GM23338 (cell line): ENCODE results near the gene DCAF4L1. TPM values are rescaled to one million over a fixed set of nuclear protein-coding genes. Genes with fewer than 3 reads are reported as not detected.
A peak's percentile ranks its signal among the peaks of the same experiment; 100 is the strongest.

Experiments
- ATAC-seq: fragments of 200-7000 bp; cut with Tn5 transposase; 3 replicates; pipeline ENCODE4 v1.9.1; 2020
- DNase-seq: peaks from one replicate; pipeline ENCODE4 v3.0.0-alpha.2; 2015; ENCODE audit warnings: low spot score
- H2AFZ ChIP-seq: fragments of 200-600 bp; sonication (generic); 2 replicates; pipeline ENCODE4 v1.8.0; 2016; ENCODE audit warnings: antibody characterized with exemption, mild to moderate bottlenecking, moderate library complexity
- H3F3A ChIP-seq: fragments of 200-600 bp; sonication (generic); replicated peaks from 2 replicates; pipeline ENCODE4 v1.8.0; 2017; ENCODE audit warnings: antibody characterized with exemption, mixed run types, low read depth
- H3K27ac ChIP-seq: fragments of 200-600 bp; sonication (generic); 2 replicates; pipeline ENCODE4 v1.6.1; 2016; ENCODE audit warnings: low read depth
- H3K27me3 ChIP-seq: fragments of 200-600 bp; sonication (generic); 2 replicates; pipeline ENCODE4 v1.8.0; 2016; ENCODE audit warnings: mild to moderate bottlenecking, mixed run types, moderate library complexity; ENCODE audit not compliant: insufficient read depth
- H3K36me3 ChIP-seq: fragments of 200-600 bp; sonication (generic); 2 replicates; pipeline ENCODE4 v1.8.0; 2016; ENCODE audit warnings: mild to moderate bottlenecking; ENCODE audit not compliant: insufficient read depth
- H3K4me1 ChIP-seq: fragments of 200-600 bp; sonication (generic); 2 replicates; pipeline ENCODE4 v1.8.0; 2016; ENCODE audit warnings: mild to moderate bottlenecking, moderate library complexity; ENCODE audit not compliant: insufficient read depth
- H3K4me2 ChIP-seq: fragments of 200-600 bp; sonication (generic); 2 replicates; pipeline ENCODE4 v1.7.1; 2017; ENCODE audit warnings: mixed run types
- H3K4me3 ChIP-seq: fragments of 200-600 bp; sonication (generic); 2 replicates; pipeline ENCODE4 v1.6.1; 2016; ENCODE audit warnings: mixed run types
- H3K79me2 ChIP-seq: fragments of 200-600 bp; sonication (generic); replicated peaks from 2 replicates; pipeline ENCODE4 v1.8.0; 2017; ENCODE audit warnings: mild to moderate bottlenecking; ENCODE audit not compliant: insufficient read depth
- H3K9me2 ChIP-seq: fragments of 200-600 bp; sonication (generic); 2 replicates; pipeline ENCODE4 v1.8.0; 2017; ENCODE audit not compliant: insufficient read depth
- H4K20me1 ChIP-seq: fragments of 200-600 bp; sonication (generic); replicated peaks from 2 replicates; pipeline ENCODE4 v1.8.0; 2017; ENCODE audit warnings: mild to moderate bottlenecking; ENCODE audit not compliant: insufficient read depth
- H3K27ac Mint-ChIP-seq: 2 replicates; pipeline ENCODE4 v1.8.0; 2020; ENCODE audit warnings: inconsistent platforms, mild to moderate bottlenecking, moderate library complexity, mixed read lengths
- H3K27me3 Mint-ChIP-seq: 3 replicates; pipeline ENCODE4 v1.8.0; 2022; ENCODE audit warnings: low read depth, mild to moderate bottlenecking, moderate library complexity, mixed read lengths, inconsistent platforms; ENCODE audit not compliant: insufficient read depth, poor library complexity
- H3K36me3 Mint-ChIP-seq: 3 replicates; pipeline ENCODE4 v1.8.0; 2021; ENCODE audit warnings: low read depth, mild to moderate bottlenecking, inconsistent platforms, moderate library complexity, mixed read lengths
- H3K4me1 Mint-ChIP-seq: 3 replicates; pipeline ENCODE4 v1.8.0; 2020; ENCODE audit warnings: mild to moderate bottlenecking, inconsistent platforms, mixed read lengths
- H3K4me3 Mint-ChIP-seq: 3 replicates; pipeline ENCODE4 v1.8.0; 2021; ENCODE audit warnings: moderate library complexity, mild to moderate bottlenecking, inconsistent platforms, mixed read lengths
- H3K9me3 Mint-ChIP-seq: 3 replicates; pipeline ENCODE4 v1.8.0; 2020; ENCODE audit warnings: moderate library complexity, mild to moderate bottlenecking, inconsistent platforms, mixed read lengths
- CTCF ChIP-seq, 2 experiments: fragments of 200-600 bp in 1 of 2; sonication (generic) in 1 of 2; conservative IDR thresholded peaks; 2 replicates each; pipeline versions ENCODE4 v1.5.1 to v1.6.1; 2016 to 2017; ENCODE audit warnings: antibody characterized with exemption in 2 of 2, low read depth in 2 of 2, mild to moderate bottlenecking in 2 of 2, moderate library complexity in 1 of 2
- ETS1 ChIP-seq: IDR thresholded peaks from 2 replicates; pipeline ENCODE4 v1.6.1; 2016; ENCODE audit warnings: antibody characterized with exemption
- EZH2phosphoT487 ChIP-seq: fragments of 200-600 bp; sonication (generic); IDR thresholded peaks from one replicate; pipeline ENCODE4 v1.8.1; 2018; ENCODE audit warnings: antibody characterized with exemption; ENCODE audit not compliant: unreplicated experiment
- JUNB ChIP-seq: IDR thresholded peaks from one replicate; pipeline ENCODE4 v1.6.1; 2016; ENCODE audit warnings: antibody characterized with exemption; ENCODE audit not compliant: unreplicated experiment
- POLR2AphosphoS5 ChIP-seq: IDR thresholded peaks from 2 replicates; pipeline ENCODE4 v1.6.1; 2016; ENCODE audit warnings: antibody characterized with exemption, low read depth
- REST ChIP-seq: IDR thresholded peaks from one replicate; pipeline ENCODE4 v1.6.1; 2018; ENCODE audit warnings: antibody characterized with exemption; ENCODE audit not compliant: unreplicated experiment
- polyA plus RNA-seq: library from polyadenylated mRNA; unstranded; fragments of >200 nt; fragmentation: Nextera tagmentation; extraction: Ambion mirVana; gene quantifications from 2 replicates; pipeline ENCODE4 v1.2.1, GENCODE V29; 2016
- total RNA-seq: library from RNA; depleted of rRNA; stranded (reverse); fragments of >200 nt; shearing (Covaris generic); gene quantifications from 2 replicates; pipeline ENCODE4 v1.2.3, GENCODE V29; 2014

DCAF4L1 gene
- total and polyA plus RNA-seq, 2 experiments from 2014 or later: 0.55 to 0.63 TPM

GRCh38 chr4:41957634-41958033, 23.9 kb upstream of the DCAF4L1 start:
- Histone ChIP-seq H3K79me2 (no peaks in the 10 kb centered on the region), H3K27me3 (no peaks in the 10 kb centered on the region), H2AFZ (no peak overlapping the region), H3K4me1 (no peaks in the 10 kb centered on the region), H4K20me1 (no peaks in the 10 kb centered on the region), H3K27ac (no peak overlapping the region), H3K36me3 (peaks cover 11% of the 10 kb centered on the region; the same call in 1 of the 2 replicates), H3K9me2 (no peaks in the 10 kb centered on the region), H3K4me3 (no peak overlapping the region), H3F3A (no peaks in the 10 kb centered on the region), H3K4me2 (no peak overlapping the region)
- no peaks in the 10 kb centered on the region for H3K27me3 Mint-ChIP-seq
- TF ChIP-seq JUNB (no peak), ETS1 (0 out of 2 replicates have a peak, but pooled peaks have one; percentile 19), EZH2phosphoT487 (no peak), CTCF (conservative IDR thresholded peaks at IDR 0.05; ENCODE audit: low read depth in 2 of 2) (peak; percentile 79 to 87)
- peak; percentile 82 for DNase-seq
- peaks cover 25% of the 10 kb centered on the region for H3K36me3 Mint-ChIP-seq
- peak overlapping the region; percentile 72 for H3K27ac Mint-ChIP-seq
- peaks cover 11% of the 10 kb centered on the region; the same call in 2 of the 3 replicates for H3K4me1 Mint-ChIP-seq
- ATAC-seq: peak; percentile 32; the same call in 2 of the 3 replicates
- H3K9me3 Mint-ChIP-seq: no peaks in the 10 kb centered on the region
- H3K4me3 Mint-ChIP-seq: no peak overlapping the region

GRCh38 chr4:41963105-41963504, 18.5 kb upstream of the DCAF4L1 start:
- Mint-ChIP-seq H3K9me3 (peaks cover 2% of the 10 kb centered on the region; the same call in 2 of the 3 replicates), H3K4me1 (peaks cover 9% of the 10 kb centered on the region; the same call in 2 of the 3 replicates), H3K4me3 (no peak overlapping the region), H3K36me3 (peaks cover 7% of the 10 kb centered on the region; the same call in 2 of the 3 replicates), H3K27me3 (peaks cover 9% of the 10 kb centered on the region), H3K27ac (no peak overlapping the region)
- ATAC-seq: no peak
- Histone ChIP-seq H2AFZ (no peak overlapping the region), H3K4me3 (no peak overlapping the region), H3K27me3 (no peaks in the 10 kb centered on the region), H3K4me1 (no peaks in the 10 kb centered on the region), H3K27ac (no peak overlapping the region), H3F3A (no peaks in the 10 kb centered on the region), H3K79me2 (no peaks in the 10 kb centered on the region), H3K36me3 (no peaks in the 10 kb centered on the region), H4K20me1 (no peaks in the 10 kb centered on the region), H3K4me2 (no peak overlapping the region), H3K9me2 (no peaks in the 10 kb centered on the region)
- peak; percentile 78 for DNase-seq
- TF ChIP-seq CTCF (conservative IDR thresholded peaks at IDR 0.05; ENCODE audit: low read depth in 2 of 2): peak in 1 of 2 experiments; percentile 86; a peak in 3 of 4 replicates
- TF ChIP-seq REST: no peak
- TF ChIP-seq JUNB: no peak
- TF ChIP-seq POLR2AphosphoS5: no peak
